ENCODE results near the gene PALLD. TPM values are rescaled to one million over a fixed set of nuclear protein-coding genes. Genes with fewer than 3 reads are reported as not detected.

The PALLD gene
- total and polyA plus RNA-seq, 2 donors (not counting 3 experiments of a cell fraction or from before 2014, with no cell fraction given), result 13.4 to 48.2 TPM

GRCh38 chr4:168800926-168801325 is 304.1 kb downstream of the PALLD start:
- DNase-seq (ENCODE audit: low read depth, low spot score) (no peak), FAIRE-seq (no peak)
- CTCF ChIA-PET, result no interaction called here
- no peaks in the 10 kb centered on the region for H3K79me2 ChIP-seq (ENCODE audit: control insufficient read depth, insufficient read depth, low read length)
- H3K9me1 ChIP-seq (replicated peaks; ENCODE audit: control insufficient read depth, extremely low read depth, insufficient read depth, low read length), result no peaks in the 10 kb centered on the region
- no peaks in the 10 kb centered on the region for H3K27me3 ChIP-seq (ENCODE audit: control insufficient read depth in 2 of 2, insufficient read depth in 2 of 2, low read length in 2 of 2)
- H3K4me1 ChIP-seq (ENCODE audit: control insufficient read depth, extremely low read depth, insufficient read depth, low read length), result peaks cover 21% of the 10 kb centered on the region
- TF ChIP-seq, protein P1, sequence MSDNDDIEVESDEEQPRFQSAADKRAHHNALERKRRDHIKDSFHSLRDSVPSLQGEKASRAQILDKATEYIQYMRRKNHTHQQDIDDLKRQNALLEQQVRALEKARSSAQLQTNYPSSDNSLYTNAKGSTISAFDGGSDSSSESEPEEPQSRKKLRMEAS (IDR thresholded peaks at IDR 0.05; ENCODE audit: insufficient read depth, insufficient read length), result no peak
- TF ChIP-seq POLR2AphosphoS5 (IDR thresholded peaks at IDR 0.05; ENCODE audit: insufficient read depth, low read depth, low read length), result no peak
- TF ChIP-seq JUN (IDR thresholded peaks at IDR 0.05; ENCODE audit: borderline replicate concordance, insufficient read depth, insufficient read length, low read depth), result no peak
- no peak for TF ChIP-seq EZH2 (IDR thresholded peaks at IDR 0.05; ENCODE audit: borderline replicate concordance, low read depth, low read length, severe bottlenecking)
- no peak for TF ChIP-seq GATA2 (IDR thresholded peaks at IDR 0.05; ENCODE audit: insufficient read depth, insufficient read length, low read depth, low read length)
- TF ChIP-seq, protein P2, sequence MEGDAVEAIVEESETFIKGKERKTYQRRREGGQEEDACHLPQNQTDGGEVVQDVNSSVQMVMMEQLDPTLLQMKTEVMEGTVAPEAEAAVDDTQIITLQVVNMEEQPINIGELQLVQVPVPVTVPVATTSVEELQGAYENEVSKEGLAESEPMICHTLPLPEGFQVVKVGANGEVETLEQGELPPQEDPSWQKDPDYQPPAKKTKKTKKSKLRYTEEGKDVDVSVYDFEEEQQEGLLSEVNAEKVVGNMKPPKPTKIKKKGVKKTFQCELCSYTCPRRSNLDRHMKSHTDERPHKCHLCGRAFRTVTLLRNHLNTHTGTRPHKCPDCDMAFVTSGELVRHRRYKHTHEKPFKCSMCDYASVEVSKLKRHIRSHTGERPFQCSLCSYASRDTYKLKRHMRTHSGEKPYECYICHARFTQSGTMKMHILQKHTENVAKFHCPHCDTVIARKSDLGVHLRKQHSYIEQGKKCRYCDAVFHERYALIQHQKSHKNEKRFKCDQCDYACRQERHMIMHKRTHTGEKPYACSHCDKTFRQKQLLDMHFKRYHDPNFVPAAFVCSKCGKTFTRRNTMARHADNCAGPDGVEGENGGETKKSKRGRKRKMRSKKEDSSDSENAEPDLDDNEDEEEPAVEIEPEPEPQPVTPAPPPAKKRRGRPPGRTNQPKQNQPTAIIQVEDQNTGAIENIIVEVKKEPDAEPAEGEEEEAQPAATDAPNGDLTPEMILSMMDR (IDR thresholded peaks at IDR 0.05; ENCODE audit: extremely low read depth in 1 of 2, insufficient read depth in 1 of 2, low read depth in 1 of 2, low read length in 2 of 2), result no peak
- TF ChIP-seq POLR2A (IDR thresholded peaks at IDR 0.05; ENCODE audit: low read depth, low read length), result no peak
- H3K4me2 ChIP-seq (ENCODE audit: insufficient read depth, low read length), result no peak overlapping the region
- intact Hi-C loops (cut with micrococcal nuclease) (no loop called here), dilution Hi-C loops (cut with MboI; ENCODE audit: extremely low pct_ligation_motif_present, low sequenced_read_pairs) (no loop called here)
- H3K9me3 ChIP-seq (replicated peaks; ENCODE audit: control insufficient read depth, insufficient read depth, low read length), result no peaks in the 10 kb centered on the region
- POLR2A ChIA-PET, result no interaction called here
- no peak overlapping the region for H3K9ac ChIP-seq (replicated peaks; ENCODE audit: extremely low read depth, insufficient read depth, low read length)
- H2AFZ ChIP-seq (ENCODE audit: low read depth, low read length), result no peak overlapping the region
- no TSS peak for BruUV-seq (replicated peaks)
- no peak overlapping the region for H3K27ac ChIP-seq (ENCODE audit: insufficient read depth, low read depth, low read length)
- H3K4me3 ChIP-seq (replicated peaks in 1 of 3; ENCODE audit: insufficient read depth in 1 of 3, low read depth in 1 of 3, low read length in 3 of 3), result no peak overlapping the region
- no peaks in the 10 kb centered on the region for H3K36me3 ChIP-seq (ENCODE audit: control insufficient read depth in 2 of 2, extremely low read depth in 1 of 2, insufficient read depth in 2 of 2, low read length in 2 of 2)
- no peaks in the 10 kb centered on the region for H4K20me1 ChIP-seq (replicated peaks; ENCODE audit: control insufficient read depth, extremely low read depth, insufficient read depth, low read length)

All from endothelial cell of umbilical vein (primary cell).